ENCODE data around the gene CACNG4. TPM values are rescaled to one million over a fixed set of nuclear protein-coding genes. Genes with fewer than 3 reads are reported as not detected.

The CACNG4 gene
- total and polyA plus RNA-seq, 2 of the 4 experiments (the other 2 are of a cell fraction), result under 0.01 to 0.53 TPM

DNA sequence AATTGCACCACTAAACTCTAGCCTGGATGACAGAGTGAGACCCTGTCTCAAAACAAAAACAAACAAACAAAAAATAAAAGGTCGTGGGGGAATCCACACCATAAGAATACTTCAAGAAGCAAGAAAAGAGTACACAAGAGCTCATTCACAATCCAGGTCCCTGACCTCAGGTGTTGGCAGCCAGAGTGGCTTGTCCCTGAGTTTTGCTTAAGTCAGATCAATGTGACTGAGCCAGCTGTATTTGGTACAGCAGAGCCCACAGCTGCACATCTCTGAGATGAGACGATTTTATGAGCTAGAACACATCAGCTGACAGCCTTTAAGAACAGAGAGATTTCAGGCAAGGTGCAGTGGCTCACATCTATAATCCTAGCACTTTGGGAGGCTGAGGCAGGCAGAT, 102.2 kb downstream of the CACNG4 start:
- H3K27me3 ChIP-seq (ENCODE audit: control insufficient read depth, insufficient read depth, low read length), result no peaks in the 10 kb centered on the region
- no peaks in the 10 kb centered on the region for H3K9me3 ChIP-seq (ENCODE audit: control insufficient read depth, insufficient read depth, low read length)
- no peak overlapping the region for H4K8ac ChIP-seq (ENCODE audit: low read depth in 2 of 2, low read length in 2 of 2)
- no peak overlapping the region for H2BK20ac ChIP-seq (ENCODE audit: low read depth, low read length)
- WGBS, 2 experiments (ENCODE audit: extremely low coverage in 2 of 2, insufficient read length in 1 of 2), result 20% methylated on average over 1 of the region's 2 CpGs; no CpG with 5 or more reads in 1 of the 2 experiments
- in situ Hi-C loops (cut with MboI; ENCODE audit: low sequenced_read_pairs) (no loop called here), dilution Hi-C loops (cut with HindIII; ENCODE audit: low sequenced_read_pairs, unreplicated experiment) (no loop called here), intact Hi-C loops (cut with micrococcal nuclease) (no loop called here)
- TF ChIP-seq MXI1 (IDR thresholded peaks at IDR 0.05; ENCODE audit: borderline replicate concordance, low read depth, low read length), result no peak
- TF ChIP-seq SMC3 (IDR thresholded peaks at IDR 0.05; ENCODE audit: low read depth, low read length), result no peak
- no peak for TF ChIP-seq FOS (IDR thresholded peaks at IDR 0.05; ENCODE audit: low read depth, low read length)
- TF ChIP-seq CHD1 (IDR thresholded peaks at IDR 0.05; ENCODE audit: low read depth, low read length), result no peak
- TF ChIP-seq, protein P1, sequence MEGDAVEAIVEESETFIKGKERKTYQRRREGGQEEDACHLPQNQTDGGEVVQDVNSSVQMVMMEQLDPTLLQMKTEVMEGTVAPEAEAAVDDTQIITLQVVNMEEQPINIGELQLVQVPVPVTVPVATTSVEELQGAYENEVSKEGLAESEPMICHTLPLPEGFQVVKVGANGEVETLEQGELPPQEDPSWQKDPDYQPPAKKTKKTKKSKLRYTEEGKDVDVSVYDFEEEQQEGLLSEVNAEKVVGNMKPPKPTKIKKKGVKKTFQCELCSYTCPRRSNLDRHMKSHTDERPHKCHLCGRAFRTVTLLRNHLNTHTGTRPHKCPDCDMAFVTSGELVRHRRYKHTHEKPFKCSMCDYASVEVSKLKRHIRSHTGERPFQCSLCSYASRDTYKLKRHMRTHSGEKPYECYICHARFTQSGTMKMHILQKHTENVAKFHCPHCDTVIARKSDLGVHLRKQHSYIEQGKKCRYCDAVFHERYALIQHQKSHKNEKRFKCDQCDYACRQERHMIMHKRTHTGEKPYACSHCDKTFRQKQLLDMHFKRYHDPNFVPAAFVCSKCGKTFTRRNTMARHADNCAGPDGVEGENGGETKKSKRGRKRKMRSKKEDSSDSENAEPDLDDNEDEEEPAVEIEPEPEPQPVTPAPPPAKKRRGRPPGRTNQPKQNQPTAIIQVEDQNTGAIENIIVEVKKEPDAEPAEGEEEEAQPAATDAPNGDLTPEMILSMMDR (conservative IDR thresholded peaks at IDR 0.05; ENCODE audit: low read depth, low read length), result no peak
- TF ChIP-seq BHLHE40 (IDR thresholded peaks at IDR 0.05; ENCODE audit: low read depth, low read length), result no peak
- TF ChIP-seq RAD21 (IDR thresholded peaks at IDR 0.05; ENCODE audit: low read length), result no peak
- TF ChIP-seq RCOR1 (IDR thresholded peaks at IDR 0.05; ENCODE audit: insufficient replicate concordance, low read length), result no peak
- TF ChIP-seq, protein P2, sequence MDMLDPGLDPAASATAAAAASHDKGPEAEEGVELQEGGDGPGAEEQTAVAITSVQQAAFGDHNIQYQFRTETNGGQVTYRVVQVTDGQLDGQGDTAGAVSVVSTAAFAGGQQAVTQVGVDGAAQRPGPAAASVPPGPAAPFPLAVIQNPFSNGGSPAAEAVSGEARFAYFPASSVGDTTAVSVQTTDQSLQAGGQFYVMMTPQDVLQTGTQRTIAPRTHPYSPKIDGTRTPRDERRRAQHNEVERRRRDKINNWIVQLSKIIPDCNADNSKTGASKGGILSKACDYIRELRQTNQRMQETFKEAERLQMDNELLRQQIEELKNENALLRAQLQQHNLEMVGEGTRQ (IDR thresholded peaks at IDR 0.05; ENCODE audit: low read depth, low read length), result no peak
- TF ChIP-seq RFX5 (IDR thresholded peaks at IDR 0.05; ENCODE audit: low read depth, low read length), result no peak
- TF ChIP-seq, protein P3, sequence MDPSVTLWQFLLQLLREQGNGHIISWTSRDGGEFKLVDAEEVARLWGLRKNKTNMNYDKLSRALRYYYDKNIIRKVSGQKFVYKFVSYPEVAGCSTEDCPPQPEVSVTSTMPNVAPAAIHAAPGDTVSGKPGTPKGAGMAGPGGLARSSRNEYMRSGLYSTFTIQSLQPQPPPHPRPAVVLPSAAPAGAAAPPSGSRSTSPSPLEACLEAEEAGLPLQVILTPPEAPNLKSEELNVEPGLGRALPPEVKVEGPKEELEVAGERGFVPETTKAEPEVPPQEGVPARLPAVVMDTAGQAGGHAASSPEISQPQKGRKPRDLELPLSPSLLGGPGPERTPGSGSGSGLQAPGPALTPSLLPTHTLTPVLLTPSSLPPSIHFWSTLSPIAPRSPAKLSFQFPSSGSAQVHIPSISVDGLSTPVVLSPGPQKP (IDR thresholded peaks at IDR 0.05; ENCODE audit: borderline replicate concordance, low read depth, low read length), result no peak
- no peak for TF ChIP-seq MAFK (IDR thresholded peaks at IDR 0.05; ENCODE audit: low read depth, low read length)
- no peak for TF ChIP-seq POLR2A (IDR thresholded peaks at IDR 0.05; ENCODE audit: low read depth, low read length)
- TF ChIP-seq NFE2L2 (IDR thresholded peaks at IDR 0.05; ENCODE audit: low read depth, low read length), result no peak
- H3K4me1 ChIP-seq (ENCODE audit: control insufficient read depth, insufficient read depth, low read length), result peaks cover 4% of the 10 kb centered on the region
- H2AK5ac ChIP-seq (ENCODE audit: low read depth, low read length), result no peak overlapping the region
- no peak overlapping the region for H3K23ac ChIP-seq (ENCODE audit: low read depth, low read length)
- no peak overlapping the region for H3K4me3 ChIP-seq (ENCODE audit: insufficient read depth, low read depth, low read length)
- no peak overlapping the region for H4K5ac ChIP-seq (ENCODE audit: low read depth, low read length)
- DNase-seq (no peak), ATAC-seq (ENCODE audit: low read depth) (no peak)
- no peaks in the 10 kb centered on the region for H3K36me3 ChIP-seq (ENCODE audit: control insufficient read depth, insufficient read depth, low read length)
- H3K56ac ChIP-seq (ENCODE audit: extremely low read depth, insufficient read depth, low read length), result no peak overlapping the region
- 0 out of 2 replicates have a peak, but pooled peaks cover 2% of the 10 kb centered on the region for H3K9me1 ChIP-seq (ENCODE audit: insufficient read depth, low read length)
- H4K20me1 ChIP-seq (ENCODE audit: insufficient read depth, low read length), result no peaks in the 10 kb centered on the region
- no peak overlapping the region for H3K14ac ChIP-seq (replicated peaks; ENCODE audit: low read depth, low read length)
- H3K27ac ChIP-seq (ENCODE audit: insufficient read depth, low read length), result no peak overlapping the region
- no peak overlapping the region for H3K9ac ChIP-seq (ENCODE audit: low read depth, low read length)
- H2AK9ac ChIP-seq (replicated peaks; ENCODE audit: low read depth, low read length, poor library complexity), result no peak overlapping the region
- no peak overlapping the region for H2BK5ac ChIP-seq (ENCODE audit: low read depth, low read length, poor library complexity, severe bottlenecking)
- ChIA-PET CTCF (interaction anchor here (2.0 kb wide), 1 partner anchor 11 kb away, joined by 8 read pairs; no protein-coding TSS in a partner anchor), POLR2A (ENCODE audit: unreplicated experiment) (no interaction called here)
- BruUV-seq (replicated peaks), result no TSS peak
- H3K18ac ChIP-seq (ENCODE audit: low read depth, low read length), result no peak overlapping the region
- H2AFZ ChIP-seq (replicated peaks; ENCODE audit: low read length, poor library complexity), result no peak overlapping the region
- no peaks in the 10 kb centered on the region; a peak in 1 of 4 replicates for H3K79me1 ChIP-seq (ENCODE audit: low read depth in 1 of 2, low read length in 2 of 2)
- no peak overlapping the region for H2BK15ac ChIP-seq (ENCODE audit: low read depth, low read length)
- H3K4me2 ChIP-seq (ENCODE audit: low read depth, low read length), result no peak overlapping the region
- H3K4ac ChIP-seq (ENCODE audit: low read depth, low read length), result no peak overlapping the region
- no peak overlapping the region for H4K91ac ChIP-seq (ENCODE audit: insufficient read depth, low read depth, low read length)
- H2BK120ac ChIP-seq (ENCODE audit: low read depth, low read length), result no peak overlapping the region

Data from IMR-90 (cell line).